Spleen (tissue), 11 donors: ENCODE measurements around the gene HSD17B12. TPM values are rescaled to one million over a fixed set of nuclear protein-coding genes. Genes with fewer than 3 reads are reported as not detected.

ENCODE experiments used
- DNase-seq: peaks from one replicate; pipeline ENCODE4 v3.0.0-alpha.2; 2020
- H3K27ac ChIP-seq, 8 donors: fragments of 200-600 bp; sonication (generic) in 7 of 8; 1 replicate in 4 of 8; 2 replicates in 4 of 8; pipeline versions ENCODE4 v1.5.0 to v1.8.0; 2016 to 2021; ENCODE audit warnings: inconsistent platforms in 4 of 8, mild to moderate bottlenecking in 4 of 8, moderate library complexity in 1 of 8
- H3K27me3 ChIP-seq, 7 donors: fragments of 200-600 bp; sonication (generic) in 6 of 7; replicated peaks in 1 of 7; 1 replicate in 4 of 7; 2 replicates in 3 of 7; pipeline versions ENCODE4 v1.5.0 to v1.8.0; 2016 to 2021; ENCODE audit warnings: inconsistent platforms in 3 of 7, mild to moderate bottlenecking in 1 of 7
- H3K36me3 ChIP-seq, 6 donors: fragments of 200-600 bp; sonication (generic) in 5 of 6; 1 replicate in 4 of 6; 2 replicates in 2 of 6; pipeline versions ENCODE4 v1.5.0 to v1.8.0; 2016 to 2021; ENCODE audit warnings: inconsistent platforms in 2 of 6
- H3K4me1 ChIP-seq, 6 donors: fragments of 200-600 bp; sonication (generic) in 5 of 6; 1 replicate in 3 of 6; 2 replicates in 3 of 6; pipeline versions ENCODE4 v1.5.0 to v1.8.0; 2016 to 2021; ENCODE audit warnings: inconsistent platforms in 3 of 6
- H3K4me3 ChIP-seq, 8 donors: fragments of 200-600 bp; sonication (generic) in 7 of 8; 1 replicate in 4 of 8; 2 replicates in 4 of 8; pipeline versions ENCODE4 v1.5.0 to v1.8.0; 2016 to 2021; ENCODE audit warnings: inconsistent platforms in 4 of 8, mild to moderate bottlenecking in 4 of 8, moderate library complexity in 2 of 8
- H3K9me3 ChIP-seq, 8 donors: fragments of 200-600 bp; sonication (generic) in 7 of 8; 1 replicate in 4 of 8; 2 replicates in 4 of 8; pipeline versions ENCODE4 v1.5.0 to v1.8.0; 2016 to 2021; ENCODE audit warnings: inconsistent platforms in 4 of 8
- POLR2A ChIP-seq, 3 donors: fragments of 450-650 bp; IDR thresholded peaks; one replicate each; pipeline ENCODE4 v1.5.1; 2017; ENCODE audit warnings: antibody characterized with exemption in 3 of 3, mild to moderate bottlenecking in 1 of 3
- POLR2AphosphoS5 ChIP-seq, 3 donors: sonication (generic); formaldehyde crosslinking; IDR thresholded peaks; one replicate each; pipeline ENCODE4 v1.5.1; 2017; ENCODE audit warnings: antibody characterized with exemption in 3 of 3
- WGBS, 5 donors: extraction: QIAGEN DNeasy Blood & Tissue Kit in 3 of 5; methylation state at CpG; one replicate each; pipeline versions ENCODE4 v1.1.5 to v1.1.7; 2013 to 2018; 5-methylcytosine and 5-hydroxymethylcytosine counted together
- intact Hi-C: fragments of 100-400 bp; cut with DNase I; formaldehyde crosslinking; loops from one replicate; pipeline ENCODE4 v1.15.0; 2023; ENCODE audit warnings: low total_unique reads
- polyA plus RNA-seq, 3 donors: library from polyadenylated mRNA; stranded (reverse); fragments of 200-250 nt; gene quantifications; one replicate each; pipeline ENCODE4 v1.2.1, GENCODE V29; 2013
- total RNA-seq, 7 donors: library from RNA; depleted of rRNA in 3 of 7; stranded (reverse); fragments of >200 nt in 3 of 7; fragmentation: NEBNext Ultra II Directional in 4 of 7; extraction: Animal tissue kit (Norgen Biotek cat#: 25700) in 4 of 7; gene quantifications; one replicate each; pipeline versions ENCODE4 v1.1.0 to v1.2.1, GENCODE V29; 2016 to 2021
- TF ChIP-seq, protein P1 (sequence below), 11 experiments: fragments of 200-600 bp in 7 of 11; fragments of 450-650 bp in 4 of 11; sonication (generic) in 4 of 11; IDR thresholded peaks in 8 of 11; conservative IDR thresholded peaks in 3 of 11; 1 replicate in 7 of 11; 2 replicates in 4 of 11; pipeline versions ENCODE4 v1.4.0 to v1.8.0; 2016 to 2021; ENCODE audit warnings: antibody characterized with exemption in 11 of 11, inconsistent platforms in 4 of 11, mild to moderate bottlenecking in 1 of 11
- donor health status: healthy with polysubstance abuse.
- donor health status: DM: no; HTN: no; CAD: no; lungs with moderate emphysema.
- donor health status: DM: no; HTN: no; CAD: no.
- donor health status: Bipolar disorder and iron deficiency.
- donor health status: healthy.
- donor health status: DM: no; HTN: no; CAD: no.
- donor health status: DM: yes; HTN: yes; CAD: no.

Gene HSD17B12
- total and polyA plus RNA-seq, 10 donors: 17.5 to 80.0 (median 56.3) TPM

GRCh38 chr11:43868852-43869567 lies 188.5 kb downstream of the HSD17B12 start:
- intact Hi-C loops: no loop called here
- 7 to 17% (median 15%) methylated on average over 5 of the region's 5 CpGs for WGBS, 5 donors
- Histone ChIP-seq H3K4me3 (no peak overlapping the region), H3K36me3 (no peaks in the 10 kb centered on the region), H3K9me3 (no peaks in the 10 kb centered on the region), H3K4me1 (peaks cover 0 to 17% (median 11%) of the 10 kb centered on the region in 6 donors), H3K27ac (peak overlapping the region in 4 of 8 donors; percentile 13 to 71 (median 35)), H3K27me3 (peaks cover 0 to 38% (median 5%) of the 10 kb centered on the region in 7 donors)
- TF ChIP-seq POLR2AphosphoS5 (IDR thresholded peaks at IDR 0.05) (no peak), POLR2A (IDR thresholded peaks at IDR 0.05) (no peak)
- TF ChIP-seq, protein P1, sequence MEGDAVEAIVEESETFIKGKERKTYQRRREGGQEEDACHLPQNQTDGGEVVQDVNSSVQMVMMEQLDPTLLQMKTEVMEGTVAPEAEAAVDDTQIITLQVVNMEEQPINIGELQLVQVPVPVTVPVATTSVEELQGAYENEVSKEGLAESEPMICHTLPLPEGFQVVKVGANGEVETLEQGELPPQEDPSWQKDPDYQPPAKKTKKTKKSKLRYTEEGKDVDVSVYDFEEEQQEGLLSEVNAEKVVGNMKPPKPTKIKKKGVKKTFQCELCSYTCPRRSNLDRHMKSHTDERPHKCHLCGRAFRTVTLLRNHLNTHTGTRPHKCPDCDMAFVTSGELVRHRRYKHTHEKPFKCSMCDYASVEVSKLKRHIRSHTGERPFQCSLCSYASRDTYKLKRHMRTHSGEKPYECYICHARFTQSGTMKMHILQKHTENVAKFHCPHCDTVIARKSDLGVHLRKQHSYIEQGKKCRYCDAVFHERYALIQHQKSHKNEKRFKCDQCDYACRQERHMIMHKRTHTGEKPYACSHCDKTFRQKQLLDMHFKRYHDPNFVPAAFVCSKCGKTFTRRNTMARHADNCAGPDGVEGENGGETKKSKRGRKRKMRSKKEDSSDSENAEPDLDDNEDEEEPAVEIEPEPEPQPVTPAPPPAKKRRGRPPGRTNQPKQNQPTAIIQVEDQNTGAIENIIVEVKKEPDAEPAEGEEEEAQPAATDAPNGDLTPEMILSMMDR (IDR thresholded peaks at IDR 0.05 in 8 of 11, conservative IDR thresholded peaks at IDR 0.05 in 3 of 11): no peak
- DNase-seq: no peak

- no peak for DNase-seq
- WGBS, 5 donors: 76 to 94% (median 86%) methylated on average over 2 of the region's 2 CpGs
- H3K27ac ChIP-seq: no peak overlapping the region
- H3K9me3 ChIP-seq: no peaks in the 10 kb centered on the region
- no peak overlapping the region for H3K4me3 ChIP-seq
- H3K4me1 ChIP-seq: peaks cover 0 to 17% (median 11%) of the 10 kb centered on the region in 6 donors
- H3K27me3 ChIP-seq: peaks cover 0 to 55% (median 9%) of the 10 kb centered on the region in 7 donors
- H3K36me3 ChIP-seq: no peaks in the 10 kb centered on the region
- intact Hi-C loops: no loop called here
- no peak for TF ChIP-seq POLR2A (IDR thresholded peaks at IDR 0.05)
- no peak for TF ChIP-seq POLR2AphosphoS5 (IDR thresholded peaks at IDR 0.05)
- TF ChIP-seq, protein P1 (IDR thresholded peaks at IDR 0.05 in 8 of 11, conservative IDR thresholded peaks at IDR 0.05 in 3 of 11): no peak
Observed at GRCh38 chr11:43871051-43871450, 190.5 kb downstream of the HSD17B12 start.

GRCh38 chr11:43872995-43873394 lies 192.5 kb downstream of the HSD17B12 start:
- Histone ChIP-seq H3K27ac (no peak overlapping the region), H3K27me3 (peaks cover 0 to 74% (median 9%) of the 10 kb centered on the region in 7 donors), H3K4me1 (peaks cover 0 to 17% (median 11%) of the 10 kb centered on the region in 6 donors), H3K36me3 (no peaks in the 10 kb centered on the region), H3K4me3 (no peak overlapping the region), H3K9me3 (no peaks in the 10 kb centered on the region)
- DNase-seq: no peak
- TF ChIP-seq, protein P1 (IDR thresholded peaks at IDR 0.05 in 8 of 11, conservative IDR thresholded peaks at IDR 0.05 in 3 of 11): no peak
- TF ChIP-seq POLR2A (IDR thresholded peaks at IDR 0.05): no peak
- no peak for TF ChIP-seq POLR2AphosphoS5 (IDR thresholded peaks at IDR 0.05)
- 74 to 87% (median 82%) methylated on average over 7 of the region's 7 CpGs for WGBS, 5 donors
- intact Hi-C loops: no loop called here

DNA sequence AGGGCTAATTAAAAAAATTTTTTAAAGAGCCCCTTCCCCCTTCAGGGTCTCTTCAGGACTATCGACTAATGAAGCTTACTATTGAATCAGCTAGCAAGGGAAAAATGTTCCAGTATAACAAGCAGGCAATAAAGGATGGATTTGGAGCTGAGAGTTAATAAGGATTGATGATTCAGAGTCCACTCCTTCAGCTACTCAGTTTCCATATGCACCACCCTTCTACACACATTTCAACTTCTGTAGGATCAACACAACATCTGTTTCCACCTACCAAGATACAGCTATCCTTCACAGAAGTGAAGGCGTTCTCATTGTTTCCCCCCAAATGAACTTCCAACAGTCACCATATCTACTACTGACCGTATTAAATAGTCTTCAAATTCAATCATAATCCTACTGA lies 193.5 kb downstream of the HSD17B12 start:
- Histone ChIP-seq H3K27me3 (peaks cover 0 to 85% (median 9%) of the 10 kb centered on the region in 7 donors), H3K4me3 (no peak overlapping the region), H3K4me1 (peaks cover 0 to 7% (median 5%) of the 10 kb centered on the region in 6 donors), H3K27ac (no peak overlapping the region), H3K36me3 (no peaks in the 10 kb centered on the region), H3K9me3 (no peaks in the 10 kb centered on the region)
- intact Hi-C loops: no loop called here
- WGBS, 5 donors: 74 to 84% (median 78%) methylated on average over 3 of the region's 3 CpGs
- TF ChIP-seq, protein P1 (IDR thresholded peaks at IDR 0.05 in 8 of 11, conservative IDR thresholded peaks at IDR 0.05 in 3 of 11): no peak
- TF ChIP-seq POLR2A (IDR thresholded peaks at IDR 0.05): no peak
- no peak for TF ChIP-seq POLR2AphosphoS5 (IDR thresholded peaks at IDR 0.05)
- no peak for DNase-seq
